ENCODE results near the gene E2F6. TPM values are rescaled to one million over a fixed set of nuclear protein-coding genes. Genes with fewer than 3 reads are reported as not detected.

The E2F6 gene
- total and polyA plus RNA-seq, 2 of the 13 experiments (the other 11 are each of a cell fraction or from before 2014, with no cell fraction given) = 27.3 to 36.0 TPM

GRCh38 chr2:11481789-11482472 lies 16.0 kb upstream of the E2F6 start (continued):
- TF ChIP-seq ZNF687 (CRISPR knock-in tag; IDR thresholded peaks at IDR 0.05) (peak; percentile 8; the same call in 1 of the 2 replicates), ZNF883 (CRISPR knock-in tag; IDR thresholded peaks at IDR 0.05; ENCODE audit: not compliant biosample characterization) (peak; percentile 18), RBFOX2 (IDR thresholded peaks at IDR 0.05; ENCODE audit: low read depth, low read length) (peak; percentile 46; the same call in 1 of the 2 replicates)

DNA sequence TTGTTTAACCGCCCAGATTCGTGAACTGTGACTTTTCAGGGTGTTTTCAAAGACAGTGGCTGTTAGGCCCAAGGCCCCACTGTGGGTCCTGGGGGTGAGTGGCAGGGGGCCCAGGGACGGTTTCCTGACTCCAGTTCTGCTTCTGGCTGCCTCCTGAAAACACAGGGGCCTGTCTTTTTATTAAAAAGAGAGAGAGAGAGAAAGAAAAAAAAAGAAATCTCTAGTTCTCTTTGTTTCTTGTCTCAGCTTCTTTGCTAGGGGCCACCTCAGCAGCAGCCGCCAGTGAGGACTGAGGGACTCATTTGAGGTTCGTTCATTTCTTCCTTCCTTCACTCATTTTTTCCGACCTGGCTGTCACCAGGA lies 15.4 kb upstream of the E2F6 start:
- POLR2A ChIA-PET = interaction anchor here (1.6 to 2.0 kb wide), 3 partner anchors 18 to 103 kb away, joined by 6 to 15 read pairs (median 10); no protein-coding TSS in a partner anchor
- 89% methylated on average over 6 of the region's 6 CpGs for WGBS (ENCODE audit: low lambda C conversion rate)
- no peak overlapping the region for H2AFZ ChIP-seq (ENCODE audit: low read length)

More for the DNA sequence above, 15.4 kb upstream of the E2F6 start:
- no peaks in the 10 kb centered on the region for H4K20me1 ChIP-seq (ENCODE audit: insufficient read depth, low read length)
- FAIRE-seq (no peak), DNase-seq (ENCODE audit: low spot score) (no peak), ATAC-seq (no peak)
- no TSS peak for BruUV-seq (replicated peaks)
- in situ Hi-C loops (cut with HindIII; ENCODE audit: extremely low pct_ligation_motif_present, low pct_unique_long_range_greater_than_20kb) = no loop called here
- no peak overlapping the region for H3K9ac ChIP-seq (ENCODE audit: insufficient read depth, low read depth, low read length)
- H3K4me2 ChIP-seq (ENCODE audit: low read depth, low read length) = no peak overlapping the region
- intact Hi-C loops (cut with micrococcal nuclease; ENCODE audit: unreplicated experiment) = no loop called here
- TF ChIP-seq ZNF264 (CRISPR knock-in tag; IDR thresholded peaks at IDR 0.05) (no peak), ATM (IDR thresholded peaks at IDR 0.05; ENCODE audit: borderline replicate concordance) (no peak), ZNF713 (CRISPR knock-in tag; IDR thresholded peaks at IDR 0.05) (no peak), PHF21A (CRISPR knock-in tag; IDR thresholded peaks at IDR 0.05) (peak; percentile 25; the same call in 1 of the 2 replicates), PRPF4 (IDR thresholded peaks at IDR 0.05; ENCODE audit: low read depth, low read length, poor library complexity, severe bottlenecking) (no peak), ZNF782 (CRISPR knock-in tag; IDR thresholded peaks at IDR 0.05; ENCODE audit: borderline replicate concordance) (no peak)
- CTCF ChIA-PET (ENCODE audit: low intra/inter-chr PET ratio, low total read pairs) = no interaction called here
- H3K79me2 ChIP-seq (ENCODE audit: insufficient read depth, low read length) = peaks cover 35% of the 10 kb centered on the region
- H3K4me3 ChIP-seq (replicated peaks in 1 of 3; ENCODE audit: insufficient read depth in 1 of 3, low read depth in 2 of 3, low read length in 3 of 3) = no peak overlapping the region
- peak overlapping the region; percentile 21 for H3K27ac ChIP-seq (ENCODE audit: extremely low read length, insufficient read depth, low read length)
- peaks cover 69% of the 10 kb centered on the region for H3K4me1 ChIP-seq (ENCODE audit: insufficient read depth, low read length)
- H3K27me3 ChIP-seq (ENCODE audit: control insufficient read depth in 1 of 2, insufficient read depth in 2 of 2, low read length in 2 of 2) = no peaks in the 10 kb centered on the region
- 0 out of 5 replicates have a peak, but pooled peaks cover 0 to 2% of the 10 kb centered on the region in 2 experiments for H3K36me3 ChIP-seq (replicated peaks in 1 of 2; ENCODE audit: control insufficient read depth in 1 of 2, insufficient read depth in 2 of 2, low read length in 2 of 2)
- no peaks in the 10 kb centered on the region for H3K9me3 ChIP-seq (ENCODE audit: low read length)

Measured in HepG2 (cell line).